GM19468 (cell line): ENCODE measurements around the gene MGMT.

ENCODE experiments used
- ATAC-seq: cut with Tn5 transposase; IDR thresholded peaks from one replicate; pipeline ENCODE4 v1.9.1; 2021; ENCODE audit warnings: mild to moderate bottlenecking, moderate library complexity, moderate number of reproducible peaks; ENCODE audit not compliant: unreplicated experiment; ENCODE audit errors: extremely low read depth

The MGMT gene

DNA sequence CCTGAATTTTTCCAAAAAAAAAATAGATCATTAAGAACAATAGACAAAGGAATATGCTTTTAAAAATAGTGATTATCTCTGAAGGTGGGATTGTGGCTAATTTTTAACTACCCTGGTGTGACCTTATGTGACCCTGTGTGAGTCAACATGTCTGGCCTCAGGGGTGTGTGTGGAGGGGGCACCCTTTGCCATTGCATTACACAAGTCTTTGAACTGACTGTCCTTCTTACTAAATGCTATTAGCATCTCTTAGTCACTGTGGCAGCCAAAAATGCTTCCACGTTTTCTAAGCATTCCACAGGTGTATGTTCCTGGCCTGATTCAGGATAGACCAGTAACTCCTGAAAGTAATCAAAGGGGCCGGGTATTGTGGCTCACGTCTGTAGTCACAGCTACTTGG is 175.4 kb downstream of the MGMT start:
- no peak for ATAC-seq

DNA sequence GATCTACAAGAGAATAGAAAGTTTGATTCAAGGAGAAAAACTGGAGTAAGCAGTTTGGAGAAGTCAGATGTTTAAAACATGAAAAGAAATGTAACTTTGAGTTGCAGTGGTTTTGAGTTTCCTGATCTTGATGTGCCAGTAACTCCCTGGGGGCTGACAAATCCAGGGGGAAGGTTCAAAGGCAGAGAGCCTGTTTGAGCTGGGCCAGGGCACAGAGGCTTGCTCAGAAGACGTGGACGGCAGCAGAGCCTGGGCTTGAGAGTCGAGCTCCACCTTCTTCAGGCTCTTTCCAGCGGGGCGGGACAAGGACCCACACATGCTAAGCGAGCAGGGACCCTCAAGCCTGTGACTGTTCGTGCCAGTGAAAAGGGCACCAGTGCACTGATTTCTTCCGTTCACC is 176.2 kb downstream of the MGMT start:
- ATAC-seq, result no peak

DNA sequence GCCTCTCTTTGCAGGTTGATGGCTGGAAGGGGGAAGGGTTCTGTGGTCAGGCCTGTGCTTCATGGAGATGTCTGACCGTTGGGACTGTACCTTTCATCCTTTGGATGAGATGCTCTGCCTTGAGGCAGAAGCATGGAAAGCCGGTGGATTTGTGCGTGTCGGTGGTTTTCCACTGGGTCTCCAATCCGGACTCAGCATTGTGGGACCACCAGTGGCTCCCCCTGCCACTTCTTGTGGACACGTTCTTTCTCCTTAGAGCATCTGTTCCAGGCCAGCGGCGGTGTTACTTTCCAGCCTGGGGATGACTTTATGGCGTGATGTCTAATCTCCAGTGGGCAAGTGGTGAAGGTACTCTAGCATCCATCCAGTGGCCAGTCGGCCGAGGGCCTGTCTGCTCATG is 178.4 kb downstream of the MGMT start:
- no peak for ATAC-seq

DNA sequence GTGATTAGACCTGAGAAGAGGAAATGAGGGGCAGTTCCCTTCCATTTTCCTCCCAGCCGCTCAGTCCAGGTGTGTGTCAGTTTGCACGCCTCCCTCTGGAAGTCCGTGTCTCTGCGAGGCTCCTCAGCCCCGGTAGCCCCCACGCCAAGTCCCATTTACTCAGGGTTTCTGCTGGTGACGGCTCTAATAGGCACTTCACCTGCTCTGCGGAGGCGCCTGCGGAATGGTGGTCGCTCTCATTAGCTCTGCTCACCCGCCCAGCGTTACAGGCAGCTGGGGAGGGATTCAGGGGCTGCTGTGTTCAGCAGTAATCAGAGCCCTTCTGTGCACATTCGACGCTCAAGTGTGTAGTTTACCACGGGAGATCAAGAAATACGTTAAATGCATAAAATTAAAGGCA is 179.9 kb downstream of the MGMT start:
- ATAC-seq, result no peak

DNA sequence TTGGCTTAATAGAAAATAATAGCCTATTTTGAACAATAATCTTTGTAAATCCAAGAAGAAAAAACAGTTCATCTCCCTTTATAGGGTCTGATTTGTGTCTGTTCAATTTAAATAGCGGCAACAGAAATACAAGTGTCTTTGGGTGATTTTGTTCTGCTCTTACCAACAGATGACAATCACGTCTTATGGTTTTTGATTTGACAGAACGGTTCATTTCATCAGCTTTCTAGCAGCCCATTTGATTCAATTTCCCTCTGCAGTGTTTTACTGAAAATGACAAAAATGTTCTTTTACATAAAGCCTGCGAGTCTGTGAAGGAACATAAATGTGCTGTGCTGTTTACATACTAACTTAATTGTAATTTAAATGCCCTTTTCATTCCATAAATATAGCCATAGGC is 180.5 kb downstream of the MGMT start:
- no peak for ATAC-seq

DNA sequence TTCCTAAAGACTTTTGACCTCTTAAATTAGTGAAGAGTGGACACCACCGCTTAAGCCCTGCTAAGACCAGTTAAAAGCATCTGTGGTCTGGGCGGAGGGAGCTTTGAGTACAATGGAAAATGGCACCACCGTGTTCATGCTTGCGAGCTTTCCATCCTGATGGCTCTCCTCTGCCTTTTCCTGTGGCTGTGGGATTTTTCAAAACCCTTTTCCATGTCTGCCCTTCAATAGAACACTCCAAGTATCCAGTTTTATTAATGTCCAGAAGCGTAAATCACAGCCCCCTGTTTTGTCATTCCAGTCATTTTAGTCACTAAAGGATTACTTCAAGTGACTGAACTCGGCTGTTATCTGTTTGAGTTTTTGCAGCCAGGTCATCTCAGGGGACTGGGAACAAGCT is 181.8 kb downstream of the MGMT start:
- no peak for ATAC-seq

DNA sequence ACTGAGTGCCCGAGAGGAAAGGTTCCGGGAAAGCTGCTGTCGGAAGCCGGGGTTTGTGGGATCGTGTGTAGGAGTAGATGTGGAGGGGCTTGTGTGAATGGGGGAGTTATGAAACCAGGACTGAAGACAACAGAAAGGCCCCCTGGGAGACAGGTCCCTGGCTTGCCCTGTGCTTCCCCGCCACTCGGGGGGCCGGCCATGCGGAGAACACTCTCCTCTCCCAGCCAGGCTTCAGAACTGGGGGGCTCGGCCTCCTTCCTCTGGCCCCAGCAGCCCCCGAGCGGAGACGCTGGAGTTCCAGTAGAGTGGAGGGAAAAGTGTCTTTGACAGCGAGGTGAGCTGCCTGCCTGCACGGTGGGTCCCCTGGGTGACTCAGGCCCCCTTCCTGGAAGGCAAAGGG is 185.0 kb downstream of the MGMT start:
- ATAC-seq, result no peak

DNA sequence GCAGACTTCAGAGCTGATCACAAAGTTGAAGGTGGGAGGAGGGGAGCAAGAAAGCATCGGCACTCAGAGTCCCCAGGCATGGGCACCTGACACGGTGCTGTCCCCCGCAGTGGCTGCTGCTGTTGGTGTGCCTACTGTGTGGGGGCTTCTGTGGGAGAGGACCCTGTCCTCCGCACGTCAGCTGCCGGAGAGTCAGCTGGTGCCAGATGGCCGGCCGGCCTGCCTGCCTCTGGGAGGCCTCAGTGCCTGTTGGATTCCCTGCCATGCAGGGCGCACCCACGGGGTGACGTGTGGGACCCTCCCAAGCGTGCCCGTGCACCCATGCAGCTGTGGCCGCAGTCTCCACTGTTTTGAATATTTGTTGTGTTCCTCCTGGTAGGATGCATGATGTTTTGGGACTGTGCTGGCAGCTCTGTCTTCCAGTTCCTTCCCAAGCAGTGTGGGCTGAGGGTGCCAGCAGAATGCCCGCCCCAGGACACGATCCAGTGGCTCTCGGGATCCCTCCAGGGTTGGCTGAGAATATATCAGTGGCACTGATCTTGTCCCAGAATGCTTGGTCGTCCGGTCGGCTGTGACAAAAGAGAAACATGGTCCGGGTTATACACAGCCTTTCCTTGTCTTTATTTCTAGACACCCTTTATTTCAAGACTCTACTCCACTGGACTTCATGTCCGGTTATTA is 185.6 kb downstream of the MGMT start:
- no peak for ATAC-seq

DNA sequence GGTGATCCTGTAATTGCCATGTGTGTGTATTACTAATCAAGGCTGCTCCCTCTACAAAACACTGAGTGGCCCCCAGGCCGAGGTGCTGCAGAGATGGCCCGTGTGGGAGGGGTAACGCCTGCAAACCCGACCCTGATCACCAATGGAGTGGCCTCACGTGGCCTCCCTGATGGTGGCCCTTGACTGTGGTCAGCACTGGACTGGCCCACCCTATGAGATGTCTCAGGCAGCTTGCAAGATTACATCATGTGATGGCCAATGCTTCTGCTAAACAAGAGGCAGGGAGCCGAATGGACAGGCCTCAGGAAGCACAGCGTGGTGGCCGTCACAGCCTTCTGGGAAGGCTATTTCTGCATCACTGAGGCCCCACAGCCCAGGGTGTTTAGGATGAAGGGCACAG is 186.4 kb downstream of the MGMT start:
- ATAC-seq, result no peak

DNA sequence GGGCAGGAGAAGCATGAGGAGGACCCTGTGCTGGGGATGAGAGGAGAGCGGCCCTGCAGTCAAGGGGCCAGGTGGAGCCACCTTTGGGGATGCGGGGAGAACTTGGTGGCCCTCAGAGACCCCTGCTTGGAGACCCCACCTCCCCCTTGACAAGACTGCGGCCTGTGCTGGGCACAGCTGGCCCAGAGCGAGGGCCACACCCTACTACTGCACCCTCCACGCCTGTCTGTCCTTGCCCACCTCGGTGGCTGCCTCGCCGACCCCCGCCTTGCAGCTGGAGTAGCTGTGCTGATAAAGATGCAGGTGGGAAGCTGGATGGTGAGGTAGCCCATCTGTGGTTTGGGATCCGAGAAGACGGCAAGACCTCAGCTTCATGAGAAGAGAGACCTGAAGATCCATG is 186.8 kb downstream of the MGMT start:
- ATAC-seq, result no peak

DNA sequence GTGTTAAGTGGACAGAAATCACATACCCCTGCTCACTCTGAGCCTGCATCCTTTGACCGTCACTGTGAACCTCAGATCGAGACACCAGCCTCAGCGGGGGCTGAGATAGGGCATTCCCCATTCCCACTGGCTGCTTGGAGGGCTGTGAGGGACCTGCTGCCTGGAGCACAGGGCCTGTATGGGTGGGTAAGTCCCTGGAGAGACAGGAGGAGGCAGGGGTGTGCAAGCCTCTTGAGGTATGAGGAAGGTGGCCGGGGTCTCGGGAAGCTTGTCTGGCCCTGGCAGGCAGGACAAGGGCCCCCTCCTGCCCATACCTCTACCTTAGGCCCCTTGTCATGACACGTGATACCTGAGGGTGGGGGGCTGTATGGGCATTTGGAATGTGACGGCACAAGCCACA is 187.4 kb downstream of the MGMT start:
- ATAC-seq, result no peak

DNA sequence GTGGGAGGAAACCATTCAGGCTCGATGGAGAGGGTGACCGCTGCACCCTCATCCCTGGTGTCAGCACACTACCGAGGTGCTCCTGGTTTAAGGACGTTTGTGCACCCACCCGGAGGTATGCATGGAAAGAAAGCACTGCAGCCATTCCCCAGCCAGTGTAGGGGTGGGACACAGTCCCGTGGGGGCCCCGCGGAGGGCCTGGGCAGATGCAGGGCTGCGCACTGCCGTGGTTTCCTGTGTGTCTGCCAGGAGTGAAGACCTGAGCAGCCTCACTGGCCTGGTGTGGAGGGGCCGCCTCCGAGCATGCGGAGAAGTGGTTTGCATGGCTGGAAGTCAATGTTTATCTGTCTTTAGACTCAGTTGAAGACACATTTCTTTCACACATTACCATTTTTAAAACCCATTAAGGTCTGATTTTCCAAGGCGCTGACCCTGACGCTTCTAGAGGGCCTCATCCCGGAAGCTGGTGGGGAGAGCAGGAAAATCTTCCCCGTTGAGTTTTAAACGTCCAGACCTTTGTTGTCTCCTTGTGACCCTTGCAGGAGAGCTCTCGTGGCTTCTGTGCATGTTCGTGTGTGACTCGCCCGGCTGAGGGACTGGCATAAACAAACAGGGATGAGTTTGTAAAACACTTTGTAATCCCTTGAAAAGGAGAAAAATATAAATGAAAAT is 188.1 kb downstream of the MGMT start:
- ATAC-seq, result no peak

DNA sequence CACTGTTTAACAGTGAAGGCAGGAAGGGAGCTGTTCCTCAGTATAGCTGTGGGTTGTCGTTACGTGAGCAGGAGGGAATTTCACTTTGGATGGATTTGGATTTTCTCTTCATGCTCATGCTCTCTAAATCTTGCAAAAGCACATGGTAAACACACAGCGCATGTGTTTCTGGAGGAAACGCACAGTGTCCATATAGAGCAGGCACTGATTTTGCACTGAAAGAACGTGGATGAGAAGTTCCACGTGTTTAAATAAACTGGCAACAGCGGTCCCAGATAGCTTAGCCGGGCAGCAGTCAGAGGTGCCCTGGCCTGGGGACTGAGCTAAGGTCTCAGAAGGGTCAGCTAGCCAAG is 188.6 kb downstream of the MGMT start:
- no peak for ATAC-seq

DNA sequence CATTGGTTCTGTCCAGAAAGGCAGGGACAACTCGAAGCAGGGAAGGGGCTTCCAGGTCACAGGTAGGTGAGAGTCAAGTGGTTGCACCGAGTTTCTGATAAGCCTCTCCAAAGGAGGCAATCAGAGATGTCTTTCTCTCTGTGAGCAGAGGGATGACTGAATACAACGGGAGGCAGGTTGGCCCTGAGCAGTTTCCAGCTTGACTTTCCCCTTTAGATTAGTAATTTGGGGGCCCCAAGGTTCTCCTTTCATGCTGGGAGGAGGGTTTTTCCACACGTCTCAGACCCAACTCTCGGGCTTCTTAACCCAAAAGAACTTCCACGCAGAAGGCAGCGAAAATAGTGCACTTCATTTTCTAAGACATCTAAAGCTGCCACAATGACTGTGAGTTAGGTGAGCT is 189.6 kb downstream of the MGMT start:
- ATAC-seq, result no peak

DNA sequence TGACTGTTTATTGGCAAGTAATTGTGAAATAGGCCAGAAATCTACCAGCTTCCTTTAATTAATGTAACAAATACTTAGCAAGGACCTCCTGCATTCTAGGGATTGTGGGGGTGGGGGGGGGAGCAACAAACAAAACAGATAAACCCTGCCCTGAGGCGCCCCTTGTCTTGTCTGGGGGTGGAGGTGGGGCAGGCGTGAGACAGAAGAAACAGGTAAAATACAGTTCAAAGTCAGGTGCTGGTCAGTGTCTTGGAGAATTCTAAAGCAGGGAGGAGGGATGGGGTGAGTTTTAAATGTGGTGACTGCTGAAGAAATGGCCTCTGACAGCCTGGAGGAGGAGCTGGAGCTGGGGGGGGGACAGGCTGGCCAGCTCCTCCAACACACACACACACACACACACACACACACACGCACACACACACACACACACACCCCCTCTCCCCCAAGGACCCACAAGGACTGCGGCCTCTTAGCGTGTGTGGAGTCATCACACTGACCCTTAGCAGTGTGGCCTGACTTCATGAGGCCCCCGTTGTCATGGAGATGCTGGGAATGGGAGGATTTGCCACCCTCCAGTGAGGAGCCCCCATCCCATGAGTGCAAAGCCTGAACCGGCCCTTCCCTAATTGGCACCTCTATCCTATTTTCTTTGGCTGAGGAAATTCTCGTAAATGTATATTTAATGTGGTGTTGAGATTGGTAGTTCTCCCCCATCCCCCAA is 190.4 kb downstream of the MGMT start:
- no peak for ATAC-seq

DNA sequence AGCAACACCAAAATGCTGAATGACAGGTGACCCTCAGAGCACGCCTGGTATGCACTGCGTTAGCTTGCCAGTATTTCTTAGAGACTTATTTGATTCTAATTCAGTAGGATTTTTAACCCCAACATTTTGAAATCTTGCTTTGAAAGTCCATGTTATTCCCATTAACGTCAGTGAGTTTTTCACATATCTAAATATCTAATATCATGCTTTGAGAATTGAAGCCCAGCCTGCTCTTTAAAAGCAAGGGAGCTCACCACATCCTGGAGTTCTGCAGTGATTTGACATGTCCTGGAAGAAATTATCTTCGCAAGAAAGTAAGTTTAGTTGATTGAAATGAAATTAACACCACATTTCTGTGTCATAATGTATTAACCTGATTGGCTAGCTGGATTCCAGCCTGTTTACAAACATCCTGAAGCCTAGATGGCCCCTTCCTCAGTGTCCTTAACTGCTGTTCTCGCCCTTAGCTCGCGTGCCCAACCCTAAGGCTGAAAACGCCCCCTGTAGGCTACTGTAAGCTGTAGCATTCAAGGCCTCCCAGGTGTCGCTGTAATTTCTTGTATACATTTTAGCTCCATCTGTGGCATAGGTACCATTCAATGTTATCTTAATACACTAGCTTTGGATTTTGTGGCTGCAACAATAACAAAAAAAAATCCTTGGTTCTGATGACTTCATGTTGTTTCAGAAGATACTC is 191.5 kb downstream of the MGMT start:
- no peak for ATAC-seq

DNA sequence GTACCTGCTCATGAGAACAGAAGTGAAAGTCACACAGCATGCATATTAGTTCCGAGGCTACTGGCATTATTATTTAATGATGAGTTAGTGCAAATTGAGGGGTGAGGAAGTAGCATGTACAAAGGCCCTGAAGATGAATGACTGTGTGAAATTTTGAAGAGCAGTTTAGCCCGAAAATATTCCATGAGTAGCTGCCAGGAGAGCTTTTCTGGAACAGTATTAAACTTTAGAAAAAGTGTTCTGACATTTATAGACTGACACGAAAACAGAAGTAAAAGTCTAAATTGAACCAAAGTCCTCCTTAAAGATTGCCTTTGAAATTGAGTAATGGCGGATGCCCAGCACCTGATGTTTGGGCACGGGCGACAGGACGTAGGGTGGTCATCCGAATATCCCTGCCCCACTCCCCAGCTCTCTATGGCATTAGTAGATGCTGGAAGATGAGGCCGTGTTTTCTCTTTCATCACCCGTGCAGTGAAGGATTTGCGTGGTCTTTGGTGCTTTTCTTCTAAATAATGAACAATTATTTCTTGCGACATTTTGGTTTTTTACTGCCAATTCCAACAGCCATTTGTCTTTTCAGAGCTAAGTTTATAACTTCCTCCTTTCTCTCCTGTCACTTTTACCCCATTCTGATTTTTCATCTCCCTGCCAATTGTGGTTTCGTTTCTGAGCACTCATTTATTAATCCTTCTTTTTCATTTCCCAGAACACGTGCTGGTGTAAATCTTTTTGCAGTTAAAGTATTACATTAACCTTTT is 192.6 kb downstream of the MGMT start:
- no peak for ATAC-seq

DNA sequence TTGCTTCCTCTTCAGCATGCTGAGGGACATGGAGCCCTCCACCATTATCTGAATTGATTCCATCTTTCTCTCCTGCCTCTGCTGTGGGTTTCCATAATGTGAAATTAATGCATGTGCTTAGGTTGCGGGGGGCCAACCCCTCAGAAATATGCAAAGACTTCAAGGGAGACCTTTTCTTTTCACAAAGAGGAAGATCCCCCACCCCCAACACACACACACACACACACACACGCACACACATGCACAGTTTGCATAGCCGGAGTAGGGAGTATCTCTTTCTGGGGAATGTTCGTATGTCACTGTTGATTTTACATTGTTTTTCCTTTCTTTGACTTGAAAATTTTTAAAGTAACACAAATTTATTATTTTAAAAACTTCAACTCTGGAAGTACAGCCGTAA is 193.5 kb downstream of the MGMT start:
- no peak for ATAC-seq

DNA sequence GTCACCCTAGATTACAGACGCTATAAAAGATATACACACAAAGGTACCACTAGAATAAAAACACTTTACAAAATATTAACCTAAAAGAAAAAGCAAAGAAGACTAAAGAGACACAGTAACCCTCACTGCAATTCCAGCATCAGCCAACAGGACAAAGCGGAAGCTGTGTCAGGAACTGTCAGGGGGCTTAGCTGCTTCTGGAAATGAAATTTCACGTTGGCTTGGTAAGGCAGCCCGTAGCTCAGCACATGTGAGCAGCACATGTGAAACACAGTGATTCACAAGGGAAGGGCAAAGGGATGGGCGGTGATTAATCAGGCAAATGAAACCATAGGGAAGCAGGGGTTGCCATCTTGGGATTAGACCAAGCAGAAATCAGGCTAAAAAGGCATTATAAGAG is 195.4 kb downstream of the MGMT start:
- ATAC-seq, result no peak

DNA sequence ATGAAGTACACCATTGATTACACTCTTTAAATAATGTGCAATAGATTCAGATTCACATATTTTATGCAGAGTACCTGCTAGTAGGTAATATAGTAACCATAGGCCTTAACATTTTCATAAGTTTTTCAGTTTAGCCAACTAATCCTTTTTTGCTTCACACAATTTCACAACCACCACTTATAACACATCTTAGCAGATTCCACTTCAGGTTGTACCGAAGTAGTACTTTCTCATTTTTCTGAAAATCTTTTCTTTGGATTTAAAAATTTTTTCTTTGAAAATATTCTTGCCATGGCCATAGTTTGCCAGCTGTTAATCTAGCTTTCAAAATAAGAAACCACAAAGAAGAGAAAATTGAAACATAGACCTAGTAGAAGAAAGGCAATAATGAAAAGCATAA is 203.1 kb downstream of the MGMT start:
- ATAC-seq, result no peak
